Medulla oblongata (tissue), 1 donor: Measurements from ENCODE around the gene LAMA2.

Experiments
- DNase-seq: peaks from one replicate; pipeline ENCODE4 v3.0.0-alpha.2; 2015; ENCODE audit errors: extremely low spot score

Gene LAMA2, protein sequence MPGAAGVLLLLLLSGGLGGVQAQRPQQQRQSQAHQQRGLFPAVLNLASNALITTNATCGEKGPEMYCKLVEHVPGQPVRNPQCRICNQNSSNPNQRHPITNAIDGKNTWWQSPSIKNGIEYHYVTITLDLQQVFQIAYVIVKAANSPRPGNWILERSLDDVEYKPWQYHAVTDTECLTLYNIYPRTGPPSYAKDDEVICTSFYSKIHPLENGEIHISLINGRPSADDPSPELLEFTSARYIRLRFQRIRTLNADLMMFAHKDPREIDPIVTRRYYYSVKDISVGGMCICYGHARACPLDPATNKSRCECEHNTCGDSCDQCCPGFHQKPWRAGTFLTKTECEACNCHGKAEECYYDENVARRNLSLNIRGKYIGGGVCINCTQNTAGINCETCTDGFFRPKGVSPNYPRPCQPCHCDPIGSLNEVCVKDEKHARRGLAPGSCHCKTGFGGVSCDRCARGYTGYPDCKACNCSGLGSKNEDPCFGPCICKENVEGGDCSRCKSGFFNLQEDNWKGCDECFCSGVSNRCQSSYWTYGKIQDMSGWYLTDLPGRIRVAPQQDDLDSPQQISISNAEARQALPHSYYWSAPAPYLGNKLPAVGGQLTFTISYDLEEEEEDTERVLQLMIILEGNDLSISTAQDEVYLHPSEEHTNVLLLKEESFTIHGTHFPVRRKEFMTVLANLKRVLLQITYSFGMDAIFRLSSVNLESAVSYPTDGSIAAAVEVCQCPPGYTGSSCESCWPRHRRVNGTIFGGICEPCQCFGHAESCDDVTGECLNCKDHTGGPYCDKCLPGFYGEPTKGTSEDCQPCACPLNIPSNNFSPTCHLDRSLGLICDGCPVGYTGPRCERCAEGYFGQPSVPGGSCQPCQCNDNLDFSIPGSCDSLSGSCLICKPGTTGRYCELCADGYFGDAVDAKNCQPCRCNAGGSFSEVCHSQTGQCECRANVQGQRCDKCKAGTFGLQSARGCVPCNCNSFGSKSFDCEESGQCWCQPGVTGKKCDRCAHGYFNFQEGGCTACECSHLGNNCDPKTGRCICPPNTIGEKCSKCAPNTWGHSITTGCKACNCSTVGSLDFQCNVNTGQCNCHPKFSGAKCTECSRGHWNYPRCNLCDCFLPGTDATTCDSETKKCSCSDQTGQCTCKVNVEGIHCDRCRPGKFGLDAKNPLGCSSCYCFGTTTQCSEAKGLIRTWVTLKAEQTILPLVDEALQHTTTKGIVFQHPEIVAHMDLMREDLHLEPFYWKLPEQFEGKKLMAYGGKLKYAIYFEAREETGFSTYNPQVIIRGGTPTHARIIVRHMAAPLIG (N-terminal part only)

DNA sequence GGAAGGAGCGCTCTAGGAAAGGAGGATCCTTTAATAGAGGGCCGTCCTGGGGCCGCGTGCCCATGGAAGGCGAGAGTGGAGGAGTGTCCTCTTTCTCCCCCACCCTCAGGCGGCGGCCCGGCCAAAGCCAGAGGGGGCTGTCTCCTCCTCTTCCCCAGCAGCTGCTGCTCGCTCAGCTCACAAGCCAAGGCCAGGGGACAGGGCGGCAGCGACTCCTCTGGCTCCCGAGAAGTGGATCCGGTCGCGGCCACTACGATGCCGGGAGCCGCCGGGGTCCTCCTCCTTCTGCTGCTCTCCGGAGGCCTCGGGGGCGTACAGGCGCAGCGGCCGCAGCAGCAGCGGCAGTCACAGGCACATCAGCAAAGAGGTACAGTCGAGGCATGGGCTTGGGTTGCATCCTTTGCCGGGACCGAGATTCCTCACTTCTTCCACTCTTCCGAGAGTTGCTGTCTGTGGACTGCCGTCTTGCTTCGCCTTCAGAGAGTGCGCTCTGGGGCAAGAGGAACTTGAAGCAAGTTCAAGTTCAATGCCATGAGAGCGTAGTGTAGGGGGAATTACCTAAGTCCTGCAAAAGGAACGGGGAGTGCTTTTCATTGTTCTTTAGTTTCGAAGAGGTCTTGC is at the start of gene LAMA2:
Gene LAMA2, plus strand, starts transcription at position 148 of the 621 bp plus-strand sequence. Its CDS starts 108 bp downstream, at position 256.
- DNase-seq: peak; percentile 79

DNA sequence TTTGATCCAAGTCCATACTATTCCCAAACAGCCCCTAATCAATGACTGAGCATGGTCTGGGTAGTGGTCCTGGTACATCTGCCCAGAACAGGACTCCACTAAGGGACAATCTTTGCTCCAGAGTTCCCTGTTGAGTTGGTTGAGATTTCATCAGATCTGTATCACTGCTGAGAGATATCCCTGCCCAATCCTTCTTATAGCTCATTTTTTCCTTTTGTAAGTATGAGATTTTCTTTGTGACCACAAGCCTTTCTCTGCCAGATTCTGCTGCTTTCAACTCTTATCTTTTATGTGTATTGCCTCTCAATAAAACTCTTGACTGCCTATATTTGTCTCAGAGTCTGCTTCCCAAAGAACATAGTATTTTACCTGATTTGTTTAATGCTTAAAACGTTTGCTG is 46.2 kb upstream of the LAMA2 start:
- no peak for DNase-seq

DNA sequence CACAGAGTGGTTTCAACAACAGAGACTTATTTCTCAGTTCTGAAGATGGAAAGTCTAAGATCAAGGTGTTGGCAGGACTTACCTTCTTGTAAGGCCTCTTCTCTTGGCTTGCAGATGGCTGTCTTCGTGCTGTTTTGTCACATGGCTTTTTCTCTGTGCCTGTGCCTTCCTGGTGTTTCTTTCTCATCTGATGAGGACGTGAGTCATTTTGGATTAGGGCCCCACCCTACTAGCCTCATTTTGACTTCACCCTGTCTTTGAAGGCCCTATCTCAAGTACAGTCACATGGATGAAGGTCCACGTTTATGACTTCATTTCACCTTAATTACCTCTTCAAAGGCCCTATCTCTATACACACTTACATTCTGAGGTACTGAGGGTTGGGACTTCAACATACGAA is 41.4 kb upstream of the LAMA2 start:
- DNase-seq: no peak

DNA sequence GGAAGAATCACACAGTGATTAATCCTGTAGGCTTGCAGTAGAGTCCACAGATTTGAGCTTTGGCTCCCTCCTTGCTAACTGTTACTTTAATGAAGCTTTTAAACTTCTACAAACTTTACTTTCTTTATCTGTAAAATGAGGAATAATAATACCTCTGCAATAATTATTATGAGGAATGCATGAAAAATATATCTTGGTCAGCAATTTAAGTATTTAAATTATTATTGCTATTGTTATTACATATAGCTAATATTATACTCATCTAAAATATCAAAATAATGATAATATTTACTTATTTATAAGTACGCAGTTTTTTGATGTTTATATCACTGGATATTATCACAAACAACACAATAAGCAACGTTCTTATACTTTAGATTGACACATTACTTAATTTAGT is 38.3 kb upstream of the LAMA2 start:
- no peak for DNase-seq

DNA sequence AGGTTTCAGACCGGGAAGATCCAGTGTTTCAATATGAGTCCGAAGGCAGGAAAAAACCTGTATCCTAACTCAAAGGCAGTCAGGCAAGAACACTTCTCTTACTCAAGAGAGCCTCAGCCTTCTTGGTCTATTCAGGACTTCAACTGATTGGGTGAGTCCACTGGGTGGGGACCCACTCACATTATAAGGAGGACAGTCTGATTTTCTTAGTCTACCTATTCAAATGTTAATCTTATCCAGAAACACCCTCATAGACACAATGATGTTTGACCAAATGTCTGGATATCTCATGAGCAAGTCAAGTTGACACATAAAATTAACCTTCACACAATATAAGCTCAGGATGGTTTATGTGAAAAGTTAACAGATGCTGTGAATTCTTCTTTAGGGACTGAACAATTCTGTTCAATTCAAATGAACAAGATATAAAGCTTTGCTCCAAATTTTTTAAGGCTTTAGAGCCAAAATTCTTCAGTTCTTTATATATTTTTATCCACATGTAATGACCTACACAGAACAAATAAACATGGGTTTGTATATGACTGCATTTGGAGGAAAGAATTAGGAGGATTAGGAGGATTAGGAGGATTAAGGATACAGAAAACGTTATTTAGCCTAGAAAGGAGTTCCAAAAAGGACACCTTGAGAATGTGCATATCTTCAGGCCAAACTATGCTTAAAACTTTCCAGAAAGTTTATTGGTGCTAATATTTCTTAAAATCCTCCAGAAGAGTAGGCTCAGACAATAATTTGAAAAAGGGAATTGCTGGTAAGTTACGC is 35.3 kb upstream of the LAMA2 start:
- no peak for DNase-seq

DNA sequence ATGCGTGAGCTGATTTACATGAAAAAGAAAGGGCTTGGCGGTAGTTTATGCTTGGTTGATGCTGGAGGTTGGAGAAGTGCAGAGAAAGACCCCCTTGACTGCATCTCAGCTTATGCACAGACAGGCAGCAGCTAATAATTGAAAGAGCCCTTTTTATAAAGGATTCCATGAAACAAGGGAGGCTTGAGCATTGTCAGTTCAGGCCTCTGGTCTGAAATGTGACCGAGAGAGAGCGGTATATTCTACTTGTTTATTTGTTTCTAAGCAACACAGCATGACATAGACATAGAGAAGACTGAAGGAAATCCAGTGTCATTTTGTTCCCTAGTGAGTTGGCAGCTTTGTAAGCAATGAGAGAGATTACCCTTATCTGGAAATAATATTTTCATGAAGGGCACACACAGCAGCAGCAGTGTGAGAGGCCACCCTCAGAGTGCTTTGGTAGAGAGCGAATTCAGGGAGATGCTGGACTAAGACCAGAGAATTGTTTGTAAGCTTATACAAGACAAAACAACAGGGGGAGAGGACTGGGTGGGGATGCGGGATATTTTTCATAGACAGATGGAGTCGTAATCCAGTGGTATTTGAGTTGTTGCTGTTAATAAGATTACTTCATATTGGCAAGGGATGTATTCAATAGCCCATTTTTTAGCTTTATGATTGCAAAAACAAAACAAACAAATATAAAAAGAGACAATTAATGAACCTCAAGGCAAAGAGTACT is 34.6 kb upstream of the LAMA2 start:
- DNase-seq: peak; percentile 13

DNA sequence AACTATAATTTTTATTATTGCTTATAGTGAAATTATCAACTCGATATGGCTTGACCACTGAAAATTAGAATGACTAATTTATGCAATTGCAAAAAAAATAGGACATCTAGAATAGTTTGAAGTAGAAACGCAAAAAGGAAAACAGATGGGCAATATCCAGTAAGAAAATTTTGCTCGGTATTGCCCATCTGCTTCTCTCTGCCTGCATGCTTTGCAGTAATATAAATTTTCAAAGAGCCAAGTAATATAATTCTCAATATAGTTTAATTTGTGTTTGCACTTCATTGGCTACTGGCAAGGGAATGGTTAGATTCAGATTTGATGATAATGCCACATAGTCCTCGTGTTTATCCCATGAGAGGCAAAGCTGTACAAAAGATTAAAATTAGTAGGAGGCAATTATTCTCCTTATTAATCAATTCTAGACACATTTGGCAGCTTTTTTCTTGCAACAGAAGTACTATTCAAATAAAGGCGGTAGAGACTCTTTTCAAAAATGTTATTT is 27.3 kb upstream of the LAMA2 start:
- DNase-seq: no peak

DNA sequence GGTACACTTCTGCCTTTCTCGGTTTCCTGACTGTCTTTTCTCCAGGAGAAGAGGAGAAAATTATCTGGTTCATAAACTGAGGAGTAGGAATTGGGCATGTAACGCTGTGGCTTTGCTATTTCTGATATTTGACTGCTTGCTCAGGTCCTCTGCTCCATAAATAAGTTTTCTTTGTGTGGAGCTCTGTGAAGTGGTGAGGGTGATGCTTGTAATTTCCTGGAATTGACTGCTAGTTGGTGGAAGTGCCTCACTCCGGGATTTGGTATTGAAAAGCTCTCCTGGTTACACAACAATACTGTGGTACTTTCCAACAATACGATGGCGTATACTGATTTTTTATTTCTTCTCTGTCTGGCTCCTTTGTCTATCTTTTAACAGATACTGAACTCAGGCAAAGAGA is 25.1 kb upstream of the LAMA2 start:
- no peak for DNase-seq

DNA sequence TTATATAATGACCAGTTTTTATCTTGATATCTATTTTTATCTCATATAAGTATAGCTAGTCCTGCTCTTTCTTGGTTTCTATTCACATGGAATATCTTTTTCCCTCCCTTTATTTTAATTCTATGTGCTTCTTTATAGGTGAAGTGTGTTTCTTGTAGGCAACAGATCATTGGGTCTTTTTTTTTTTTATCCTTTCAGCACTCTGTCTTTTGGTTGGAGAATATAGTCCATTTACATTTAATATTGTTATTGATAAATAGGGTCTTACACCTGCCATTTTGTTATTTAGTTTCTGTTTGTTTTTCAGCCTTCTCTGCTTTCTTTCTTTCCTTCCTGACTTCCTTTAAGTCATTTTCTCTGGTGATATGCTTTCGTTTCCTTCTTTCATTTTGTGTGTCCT is 22.2 kb upstream of the LAMA2 start:
- no peak for DNase-seq

DNA sequence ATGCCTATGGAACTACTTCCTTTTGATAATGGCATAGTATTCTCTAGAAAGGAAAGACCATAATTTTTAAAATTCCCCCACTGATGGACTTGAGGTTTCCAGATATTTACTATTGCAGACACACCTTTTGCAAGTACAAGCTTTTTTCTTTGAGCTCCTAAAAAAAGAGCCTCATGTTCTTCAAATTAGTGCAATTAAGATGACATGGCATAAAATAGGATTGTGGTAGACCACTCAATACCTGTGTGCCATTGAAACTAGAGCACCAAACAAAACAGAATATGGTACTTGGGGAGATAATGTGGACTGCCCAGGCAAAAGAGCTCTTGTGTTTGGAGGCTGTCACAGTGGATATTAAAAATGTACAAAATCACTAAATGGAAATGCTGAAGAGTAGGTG is 19.0 kb upstream of the LAMA2 start:
- DNase-seq: no peak

DNA sequence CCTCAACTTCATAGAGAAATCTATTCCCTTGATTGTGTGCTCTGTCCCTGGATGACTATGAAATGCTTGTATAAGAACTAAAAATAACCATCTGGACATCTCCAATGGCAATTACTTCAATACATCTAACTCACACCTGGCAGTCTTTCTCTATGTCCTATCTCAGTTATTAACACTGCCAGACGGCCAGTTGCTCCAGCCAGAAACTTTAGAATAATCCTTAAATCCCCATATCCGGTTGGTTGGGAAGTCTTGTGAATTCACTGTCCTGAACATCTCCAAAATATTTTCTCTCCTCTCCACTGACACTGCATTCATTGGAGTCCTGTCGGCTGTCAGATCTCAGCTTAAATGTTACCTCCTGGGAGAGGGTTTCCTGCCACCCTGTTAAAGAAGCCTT is 12.2 kb upstream of the LAMA2 start:
- no peak for DNase-seq

DNA sequence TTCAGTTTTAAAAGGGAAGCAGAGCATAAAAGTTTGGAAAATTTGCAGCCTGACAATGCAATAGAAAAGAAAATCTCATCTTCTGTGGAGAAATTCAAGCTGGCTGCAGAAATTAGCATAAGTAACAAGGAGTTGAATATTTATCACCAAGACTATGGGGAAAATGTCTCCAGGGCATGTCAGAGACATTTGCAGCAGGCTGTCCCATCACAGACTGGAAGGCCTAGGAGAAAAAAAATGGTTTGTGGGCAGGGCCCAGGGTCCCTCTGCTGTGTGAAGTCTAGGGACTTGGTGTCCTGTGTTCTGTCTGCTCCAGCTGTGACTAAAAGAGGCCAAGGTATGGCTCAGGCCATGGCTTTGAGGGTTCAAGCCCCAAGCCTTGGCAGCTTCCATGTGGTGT is 8.1 kb upstream of the LAMA2 start:
- no peak for DNase-seq

DNA sequence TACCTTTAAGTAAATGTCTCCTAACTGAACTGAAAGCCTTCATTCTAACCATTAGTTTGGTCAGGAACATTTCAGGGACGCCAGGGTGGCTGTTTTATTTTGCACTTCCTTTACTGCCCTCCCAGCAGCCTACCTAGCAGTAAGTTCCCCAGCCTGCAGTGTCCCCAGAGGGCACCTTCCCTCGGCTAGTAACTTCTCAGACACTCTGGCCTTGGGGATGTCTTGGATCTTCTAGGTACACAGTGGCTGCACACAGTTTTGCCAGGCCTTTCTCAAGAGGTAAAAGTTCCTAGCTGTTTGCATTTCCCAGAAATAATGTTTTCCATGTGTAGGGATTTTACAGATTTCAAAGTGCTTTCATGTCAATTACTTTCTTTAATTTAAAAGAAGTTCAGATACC is 378 bp upstream of the LAMA2 start:
- no peak for DNase-seq

DNA sequence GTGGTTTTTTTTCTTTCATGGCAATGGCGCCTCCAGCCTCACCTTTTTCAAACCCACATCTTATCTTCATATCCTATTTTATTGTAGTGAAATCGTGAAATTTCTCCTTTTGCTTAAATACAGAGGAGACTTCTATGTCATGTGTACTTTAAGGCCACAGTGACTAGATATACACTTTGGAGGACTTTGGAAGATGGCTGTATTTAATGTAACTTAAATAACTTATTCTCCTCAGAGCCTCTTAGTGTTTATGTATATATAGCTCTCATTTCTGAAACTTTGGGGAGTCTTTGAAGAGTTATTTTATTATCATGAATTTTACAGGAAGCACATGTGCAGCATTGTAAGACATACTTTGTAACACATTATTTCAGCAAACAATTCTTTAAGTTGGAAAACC is 968 bp downstream of the LAMA2 start:
- no peak for DNase-seq

DNA sequence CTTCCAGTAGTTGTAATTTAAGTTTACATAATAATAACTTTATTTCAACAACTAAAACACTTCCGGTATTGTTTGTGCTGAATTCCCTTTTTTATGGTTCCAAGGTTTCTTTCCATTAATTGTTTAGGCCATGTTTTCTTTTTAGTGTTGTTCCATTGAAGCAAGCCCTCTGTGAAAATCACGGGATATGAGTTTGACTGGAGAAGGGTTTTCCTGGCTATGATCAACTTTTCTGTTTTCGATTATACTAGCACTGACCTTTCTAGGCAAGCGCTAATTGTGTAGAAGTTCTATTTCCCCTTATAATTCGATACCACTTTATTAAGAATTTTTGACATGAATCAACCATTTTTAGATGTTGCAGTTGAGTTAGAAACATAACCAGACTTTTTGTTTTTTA is 2.4 kb downstream of the LAMA2 start:
- no peak for DNase-seq

DNA sequence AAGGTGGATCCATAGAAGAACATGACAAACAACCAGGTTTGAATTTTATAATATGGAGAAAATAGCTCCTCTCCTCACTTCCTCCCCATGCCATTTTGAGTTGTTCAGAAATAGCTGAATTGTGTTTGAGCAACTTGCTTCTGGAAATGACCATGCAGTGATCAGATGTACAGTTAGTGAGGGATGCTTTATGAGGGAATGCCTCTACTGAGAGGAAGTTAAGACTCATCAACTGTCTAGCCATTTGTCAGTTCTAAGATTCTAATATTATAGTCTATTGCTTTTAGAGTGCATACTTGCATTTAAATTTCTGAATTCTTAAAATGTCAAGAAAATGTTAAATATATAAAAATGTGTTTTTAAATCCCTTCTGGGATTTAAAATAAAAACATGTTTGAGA is 3.8 kb downstream of the LAMA2 start:
- no peak for DNase-seq

DNA sequence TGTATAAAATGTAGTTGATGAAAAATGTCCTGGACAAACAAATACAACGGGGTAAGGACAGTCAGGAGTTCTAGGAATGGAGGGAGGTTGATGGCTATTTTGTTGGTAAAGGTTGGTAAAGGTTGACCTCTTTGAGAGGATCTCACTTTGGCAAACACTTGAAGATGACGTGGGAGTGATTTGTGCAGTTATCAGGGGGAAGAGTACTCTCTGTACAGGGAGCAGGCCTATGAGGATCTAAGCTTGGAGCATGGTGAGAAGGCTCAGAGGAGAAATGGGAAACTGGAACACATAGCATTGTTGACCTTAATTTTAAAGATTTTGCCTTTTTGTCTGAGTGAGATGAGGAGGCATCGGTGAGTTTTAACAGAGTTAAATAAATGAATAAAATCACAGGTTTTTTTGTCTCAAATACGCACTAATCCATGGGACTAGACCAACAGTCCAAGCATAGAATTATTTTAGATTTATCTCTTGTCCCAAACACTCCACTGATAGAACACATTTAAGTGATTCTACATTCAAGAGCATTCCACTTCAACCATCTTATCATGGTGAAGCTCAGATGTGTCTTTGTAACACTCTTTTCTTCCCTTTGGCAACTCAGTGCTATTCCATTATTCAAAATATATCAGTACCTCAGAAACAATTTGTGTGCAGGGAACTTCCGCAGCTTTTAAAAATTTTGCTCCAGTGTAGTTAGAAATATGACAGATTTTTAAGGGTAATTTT is 5.7 kb downstream of the LAMA2 start:
- DNase-seq: no peak

DNA sequence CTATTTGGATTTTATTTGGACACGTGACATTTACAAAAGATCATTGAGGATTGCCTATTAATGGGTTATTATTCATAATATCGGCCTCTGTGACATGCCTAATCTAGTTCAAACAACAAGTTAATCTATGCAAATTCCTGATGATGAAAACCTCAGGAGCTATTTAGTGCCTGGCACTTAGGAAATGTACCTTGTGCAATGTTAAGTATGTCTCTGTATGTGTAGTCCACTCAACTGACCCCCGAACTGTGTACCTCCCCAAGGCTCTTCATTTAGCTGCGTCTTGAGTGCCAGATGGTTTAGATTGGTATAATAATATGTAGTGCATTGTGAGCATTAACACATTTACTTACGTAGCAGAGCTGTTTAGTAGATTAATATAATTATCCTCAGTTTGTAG is 6.9 kb downstream of the LAMA2 start:
- no peak for DNase-seq

DNA sequence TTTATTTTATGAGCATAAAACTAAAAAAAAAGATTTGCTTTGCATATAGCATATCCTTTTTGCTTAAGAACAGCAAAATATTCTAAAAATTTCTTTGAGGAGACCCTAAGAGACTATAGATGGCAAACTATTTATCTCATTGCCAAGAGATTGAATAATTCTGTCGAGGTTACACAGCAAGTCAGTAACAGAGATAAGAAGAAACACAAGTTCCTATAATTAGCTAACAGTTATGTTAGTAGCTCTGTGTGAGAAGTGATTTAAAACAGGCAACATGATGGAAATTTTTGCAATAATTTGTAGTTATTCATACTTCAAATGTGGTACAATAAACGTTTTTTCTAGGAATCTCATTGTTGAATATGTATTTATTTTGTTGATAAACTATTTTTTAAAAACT is 9.1 kb downstream of the LAMA2 start:
- no peak for DNase-seq
